ENCODE data around the gene THSD4.

DNA sequence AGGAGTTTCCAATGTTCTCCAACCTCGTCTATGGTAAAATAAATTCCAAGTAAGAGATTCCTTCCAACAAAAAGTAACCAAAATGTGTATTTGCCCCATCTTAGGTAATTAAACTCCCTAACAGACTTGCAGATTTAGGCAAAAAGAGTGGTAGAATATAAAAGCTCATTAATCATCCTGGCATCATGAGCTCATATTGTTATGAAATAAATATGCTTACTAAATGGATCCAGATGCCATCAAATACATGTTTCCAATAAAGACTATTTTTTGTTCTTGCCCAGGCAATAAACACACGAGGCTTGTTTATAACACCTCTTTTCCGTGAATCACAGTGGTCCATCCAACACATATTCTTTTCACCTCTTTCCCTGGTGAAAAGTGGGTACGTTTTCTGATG is 189.4 kb downstream of the THSD4 start:
- TF ChIP-seq, protein P1, sequence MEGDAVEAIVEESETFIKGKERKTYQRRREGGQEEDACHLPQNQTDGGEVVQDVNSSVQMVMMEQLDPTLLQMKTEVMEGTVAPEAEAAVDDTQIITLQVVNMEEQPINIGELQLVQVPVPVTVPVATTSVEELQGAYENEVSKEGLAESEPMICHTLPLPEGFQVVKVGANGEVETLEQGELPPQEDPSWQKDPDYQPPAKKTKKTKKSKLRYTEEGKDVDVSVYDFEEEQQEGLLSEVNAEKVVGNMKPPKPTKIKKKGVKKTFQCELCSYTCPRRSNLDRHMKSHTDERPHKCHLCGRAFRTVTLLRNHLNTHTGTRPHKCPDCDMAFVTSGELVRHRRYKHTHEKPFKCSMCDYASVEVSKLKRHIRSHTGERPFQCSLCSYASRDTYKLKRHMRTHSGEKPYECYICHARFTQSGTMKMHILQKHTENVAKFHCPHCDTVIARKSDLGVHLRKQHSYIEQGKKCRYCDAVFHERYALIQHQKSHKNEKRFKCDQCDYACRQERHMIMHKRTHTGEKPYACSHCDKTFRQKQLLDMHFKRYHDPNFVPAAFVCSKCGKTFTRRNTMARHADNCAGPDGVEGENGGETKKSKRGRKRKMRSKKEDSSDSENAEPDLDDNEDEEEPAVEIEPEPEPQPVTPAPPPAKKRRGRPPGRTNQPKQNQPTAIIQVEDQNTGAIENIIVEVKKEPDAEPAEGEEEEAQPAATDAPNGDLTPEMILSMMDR (conservative IDR thresholded peaks at IDR 0.05; ENCODE audit: low read length) = no peak
- no peak for TF ChIP-seq EZH2phosphoT487 (IDR thresholded peaks at IDR 0.05; ENCODE audit: borderline replicate concordance)

All from Loucy (cell line).